KMS-11 (cell line): ENCODE measurements around the gene VPS26A.

ENCODE experiments used
- H2AFZ ChIP-seq: fragments of 200-600 bp; sonication (generic); 2 replicates; pipeline ENCODE4 v1.6.1; 2016; ENCODE audit warnings: antibody characterized with exemption, mixed run types, low read depth
- H3K27ac ChIP-seq: fragments of 200-600 bp; sonication (generic); 2 replicates; pipeline ENCODE4 v1.6.1; 2016; ENCODE audit warnings: mild to moderate bottlenecking, mixed run types
- H3K27me3 ChIP-seq: fragments of 200-600 bp; sonication (generic); 2 replicates; pipeline ENCODE4 v1.6.1; 2017; ENCODE audit warnings: mild to moderate bottlenecking, low read depth, mixed run types, moderate library complexity; ENCODE audit not compliant: insufficient read depth
- H3K36me3 ChIP-seq: fragments of 200-600 bp; sonication (generic); 2 replicates; pipeline ENCODE4 v1.6.1; 2017; ENCODE audit warnings: mild to moderate bottlenecking, mixed run types; ENCODE audit not compliant: insufficient read depth
- H3K4me1 ChIP-seq: fragments of 200-600 bp; sonication (generic); 2 replicates; pipeline ENCODE4 v1.6.1; 2016; ENCODE audit warnings: mild to moderate bottlenecking, low read depth, mixed run types; ENCODE audit not compliant: poor library complexity, severe bottlenecking
- H3K4me2 ChIP-seq: fragments of 200-600 bp; sonication (generic); 2 replicates; pipeline ENCODE4 v1.7.0; 2016; ENCODE audit warnings: mild to moderate bottlenecking, mixed run types
- H3K4me3 ChIP-seq: fragments of 200-600 bp; sonication (generic); IDR thresholded peaks from 2 replicates; pipeline ENCODE4 v1.6.1; 2017; ENCODE audit warnings: low read depth, low read length, mixed read lengths; ENCODE audit not compliant: insufficient read depth
- H3K79me2 ChIP-seq: fragments of 200-600 bp; sonication (generic); 2 replicates; pipeline ENCODE4 v1.6.1; 2016; ENCODE audit warnings: low read depth, mixed run types; ENCODE audit not compliant: insufficient read depth
- H3K9ac ChIP-seq: fragments of 200-600 bp; sonication (generic); 2 replicates; pipeline ENCODE4 v1.6.1; 2016; ENCODE audit warnings: mild to moderate bottlenecking, mixed run types
- H4K20me1 ChIP-seq: fragments of 200-600 bp; sonication (generic); 2 replicates; pipeline ENCODE4 v1.6.1; 2016; ENCODE audit warnings: mild to moderate bottlenecking, mixed run types; ENCODE audit not compliant: insufficient read depth
- CTCF ChIP-seq: fragments of 200-600 bp; sonication (generic); conservative IDR thresholded peaks from 2 replicates; pipeline ENCODE4 v1.6.1; 2017; ENCODE audit warnings: low read depth, mild to moderate bottlenecking, antibody characterized with exemption, low read length, moderate library complexity, mixed read lengths

Gene VPS26A

DNA sequence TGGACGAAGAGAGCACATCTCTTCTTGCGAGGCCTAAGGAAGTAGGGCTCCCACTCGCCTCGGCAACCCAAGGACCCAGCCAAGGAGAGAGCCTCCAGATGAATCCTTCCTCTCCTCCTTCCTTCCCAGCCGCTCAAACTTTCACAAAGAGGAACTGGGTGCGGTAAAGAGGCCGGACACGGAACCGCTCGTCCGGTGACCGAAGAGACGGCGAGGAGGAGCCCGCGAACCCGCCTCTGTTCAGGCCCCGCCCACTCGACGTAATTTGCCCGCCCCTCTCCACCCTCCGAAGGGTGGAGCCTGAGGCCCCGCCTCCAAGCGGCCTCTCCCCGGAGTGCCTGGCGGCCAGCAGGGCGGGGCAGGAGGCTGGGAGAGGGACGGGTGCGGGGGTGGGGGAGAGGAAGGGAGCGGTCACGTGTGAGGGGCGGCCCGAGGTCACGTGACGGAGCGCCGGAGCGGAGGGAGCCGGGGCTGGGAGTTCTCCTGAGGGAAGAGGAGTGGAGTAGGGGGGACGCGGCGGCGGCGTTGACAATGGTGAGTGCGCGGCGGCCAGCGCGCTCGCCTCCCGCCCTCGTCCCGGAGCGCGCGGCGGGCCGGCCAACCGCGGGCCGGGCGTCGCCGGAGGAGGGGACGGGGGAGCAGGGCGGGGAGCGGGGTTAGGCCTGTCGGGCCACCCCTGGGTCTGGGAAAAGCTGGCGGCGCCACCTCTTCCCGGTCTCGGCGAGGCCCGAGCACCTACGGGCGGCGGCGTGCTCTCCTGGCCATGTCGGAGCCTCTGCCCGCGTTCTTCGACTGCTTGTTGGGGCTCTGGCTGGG, at the start of gene VPS26A:
TSS of gene VPS26A (plus strand) at position 432 of the 816 bp plus-strand sequence. CDS start at position 532, 100 bp downstream.
- H3K9ac ChIP-seq, result peak within 1 kb of the TSS; percentile 82
- no peaks in the 10 kb centered on the region for H3K27me3 ChIP-seq
- H3K4me2 ChIP-seq, result peak within 1 kb of the TSS; percentile 96
- H2AFZ ChIP-seq, result peak within 1 kb of the TSS; percentile 83
- H3K4me1 ChIP-seq, result peaks cover 25% of the 10 kb centered on the region
- H4K20me1 ChIP-seq, result no peaks in the 10 kb centered on the region
- TF ChIP-seq CTCF, result no peak
- H3K27ac ChIP-seq, result peak within 1 kb of the TSS; percentile 81
- peak within 1 kb of the TSS; percentile 19 for H3K4me3 ChIP-seq
- no peaks in the 10 kb centered on the region for H3K36me3 ChIP-seq
- H3K79me2 ChIP-seq, result peaks cover 37% of the 10 kb centered on the region

- H3K4me1 ChIP-seq, result peaks cover 5% of the 10 kb centered on the region
- no peak for TF ChIP-seq CTCF
- H3K27ac ChIP-seq, result no peak overlapping the region
- no peaks in the 10 kb centered on the region for H4K20me1 ChIP-seq
- no peaks in the 10 kb centered on the region for H3K27me3 ChIP-seq
- H3K4me3 ChIP-seq, result no peak overlapping the region
- H3K36me3 ChIP-seq, result no peaks in the 10 kb centered on the region
- H3K4me2 ChIP-seq, result no peak overlapping the region
- H3K9ac ChIP-seq, result no peak overlapping the region
- H3K79me2 ChIP-seq, result no peaks in the 10 kb centered on the region
- no peak overlapping the region for H2AFZ ChIP-seq
These were observed 49.4 kb upstream of the VPS26A start for GRCh38 chr10:69074532-69074931.

DNA sequence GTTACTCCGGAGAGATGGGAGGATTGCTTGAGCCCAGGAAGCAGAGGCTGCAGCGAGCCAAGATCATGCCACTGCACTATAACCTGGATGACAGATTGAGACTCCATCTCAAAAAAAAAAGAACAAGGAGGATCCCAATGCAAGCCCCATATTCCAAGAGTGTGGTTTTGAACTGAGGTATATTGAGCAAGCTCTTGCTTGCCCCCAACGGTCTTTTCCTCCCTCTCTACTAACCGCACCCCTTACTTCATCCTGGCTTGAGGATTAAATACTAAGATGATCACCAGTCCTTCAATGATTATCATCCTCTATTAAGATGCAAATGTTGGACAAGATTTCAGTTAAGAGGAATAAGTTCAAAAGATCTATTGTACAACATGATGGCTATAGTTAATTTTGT, 48.5 kb upstream of the VPS26A start:
- Histone ChIP-seq H3K4me3 (no peak overlapping the region), H3K36me3 (no peaks in the 10 kb centered on the region), H3K27ac (no peak overlapping the region), H3K4me1 (peaks cover 5% of the 10 kb centered on the region), H3K4me2 (no peak overlapping the region), H3K79me2 (no peaks in the 10 kb centered on the region), H2AFZ (no peak overlapping the region), H3K27me3 (no peaks in the 10 kb centered on the region), H3K9ac (no peak overlapping the region), H4K20me1 (no peaks in the 10 kb centered on the region)
- no peak for TF ChIP-seq CTCF

DNA sequence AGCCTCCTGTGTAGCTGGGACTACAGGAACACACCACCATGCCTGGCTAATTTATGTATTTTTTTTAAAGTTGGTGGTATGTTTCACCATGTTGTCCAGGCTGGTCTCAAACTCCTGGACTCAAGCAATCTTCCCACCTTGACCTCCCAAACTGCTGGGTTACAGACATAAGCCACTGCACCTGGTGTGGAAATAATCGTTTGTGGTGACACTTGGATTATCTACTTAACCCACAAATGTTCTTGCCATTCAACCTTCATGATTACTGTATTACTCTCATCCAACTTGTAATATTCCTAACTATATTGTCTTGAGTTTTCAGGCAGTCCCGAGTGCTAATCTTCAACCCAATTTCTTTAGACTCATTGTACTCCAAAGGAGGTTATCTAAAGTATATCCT, 45.7 kb upstream of the VPS26A start:
- Histone ChIP-seq H3K4me1 (peaks cover 5% of the 10 kb centered on the region), H3K4me3 (no peak overlapping the region), H3K27ac (no peak overlapping the region), H3K9ac (no peak overlapping the region), H3K36me3 (no peaks in the 10 kb centered on the region), H2AFZ (no peak overlapping the region), H3K4me2 (no peak overlapping the region), H3K27me3 (no peaks in the 10 kb centered on the region), H4K20me1 (no peaks in the 10 kb centered on the region), H3K79me2 (no peaks in the 10 kb centered on the region)
- no peak for TF ChIP-seq CTCF
